Cardiac fibroblast (primary cell): Measurements from ENCODE around the gene ANKRD29.
"Not testable (repeated sequence)": the region's sequence is repeated elsewhere in the genome, so short reads cannot be mapped to it uniquely, and the experiment has no call there.

Experiments
- DNase-seq, 2 donors: peaks; one replicate each; pipeline versions ENCODE4 v3.0.0 to v3.0.0-alpha.2; 2010; ENCODE audit warnings: low read depth in 2 of 2
- H3K4me3 ChIP-seq, 2 donors: replicated peaks in 1 of 2; 1 replicate in 1 of 2; 2 replicates in 1 of 2; pipeline ENCODE4 v1.5.1; 2011; ENCODE audit warnings: low read depth in 2 of 2, low read length in 2 of 2, mild to moderate bottlenecking in 2 of 2, moderate library complexity in 1 of 2
- CTCF ChIP-seq: IDR thresholded peaks from one replicate; pipeline ENCODE4 v1.5.1; 2011; ENCODE audit warnings: low read depth, mild to moderate bottlenecking, low read length, inconsistent platforms

Gene ANKRD29

GRCh38 chr18:23618862-23619387, 43.8 kb downstream of the ANKRD29 start:
- TF ChIP-seq CTCF, result no peak
- peak overlapping the region; percentile 50 to 52 for H3K4me3 ChIP-seq
- no peak for DNase-seq

GRCh38 chr18:23617412-23618014, 45.2 kb downstream of the ANKRD29 start:
- DNase-seq, result no peak

GRCh38 chr18:23616258-23616657, 46.5 kb downstream of the ANKRD29 start:
- no peak for DNase-seq

More at GRCh38 chr18:23617412-23618014, 45.2 kb downstream of the ANKRD29 start:
- no peak overlapping the region for H3K4me3 ChIP-seq
- TF ChIP-seq CTCF, result no peak

GRCh38 chr18:23614891-23615290, 47.8 kb downstream of the ANKRD29 start:
- TF ChIP-seq CTCF, result no peak
- no peak overlapping the region for H3K4me3 ChIP-seq
- DNase-seq, result no peak

More at GRCh38 chr18:23616258-23616657, 46.5 kb downstream of the ANKRD29 start:
- no peak for TF ChIP-seq CTCF
- no peak overlapping the region for H3K4me3 ChIP-seq

- no peak overlapping the region for H3K4me3 ChIP-seq
- no peak for DNase-seq
- no peak for TF ChIP-seq CTCF
Measured at GRCh38 chr18:23614413-23614812, 48.3 kb downstream of the ANKRD29 start.

GRCh38 chr18:23613091-23613475, 49.6 kb downstream of the ANKRD29 start:
- DNase-seq, H3K4me3 ChIP-seq: not testable (repeated sequence)

- H3K4me3 ChIP-seq, result no peak overlapping the region
- DNase-seq, result no peak
- TF ChIP-seq CTCF, result no peak
Measured at GRCh38 chr18:23612434-23613090, 50.1 kb downstream of the ANKRD29 start.
